H1 (cell line): ENCODE data around the gene TEAD2. TPM values are rescaled to one million over a fixed set of nuclear protein-coding genes. Genes with fewer than 3 reads are reported as not detected.
A peak's percentile ranks its signal among the peaks of the same experiment; 100 is the strongest.

Experiments
- CTCF ChIA-PET: fragments of 300-600 bp; sonication (Branson Sonifier 250); formaldehyde crosslinking; loops from one replicate; lab custom pipeline; 2021; ENCODE audit not compliant: partially characterized antibody; lab: Charles Lee
- POLR2A ChIA-PET: fragments of 300-600 bp; sonication (Branson Sonifier 250); formaldehyde crosslinking; loops from one replicate; lab custom pipeline; 2021; ENCODE audit warnings: inconsistent platforms; ENCODE audit not compliant: partially characterized antibody; lab: Charles Lee
- DNase-seq, 2 experiments: peaks; one replicate each; pipeline versions ENCODE4 v3.0.0 to v3.0.0-alpha.2; 2010 to 2022; ENCODE audit warnings: low spot score in 2 of 2, low read depth in 1 of 2, mixed read lengths in 1 of 2
- FAIRE-seq: peaks from 2 replicates; lab custom pipeline; 2011; peaks lifted over from hg19 to GRCh38; lab: Jason Lieb, UNC
- H2AFZ ChIP-seq: 2 replicates; pipeline ENCODE4 v1.8.1; 2012; ENCODE audit warnings: low read length, inconsistent platforms
- H2AK5ac ChIP-seq: 2 replicates; pipeline ENCODE4 v1.6.1; 2013; ENCODE audit warnings: low read depth, low read length
- H2BK120ac ChIP-seq: replicated peaks from 2 replicates; pipeline ENCODE3; 2013; ENCODE audit warnings: low read depth, low read length, inconsistent platforms
- H2BK12ac ChIP-seq: 2 replicates; pipeline ENCODE4 v1.6.1; 2013; ENCODE audit warnings: low read depth, low read length
- H2BK15ac ChIP-seq: 2 replicates; pipeline ENCODE4 v1.6.1; 2013; ENCODE audit warnings: low read length
- H2BK20ac ChIP-seq: 2 replicates; pipeline ENCODE4 v1.6.1; 2013; ENCODE audit warnings: low read length
- H2BK5ac ChIP-seq: 2 replicates; pipeline ENCODE4 v1.6.1; 2013; ENCODE audit warnings: low read depth, low read length
- H3K14ac ChIP-seq: 2 replicates; pipeline ENCODE4 v1.6.1; 2013; ENCODE audit warnings: inconsistent platforms; ENCODE audit not compliant: insufficient read length
- H3K18ac ChIP-seq: 2 replicates; pipeline ENCODE4 v1.6.1; 2013; ENCODE audit warnings: low read length; ENCODE audit errors: extremely low read depth
- H3K23ac ChIP-seq: 2 replicates; pipeline ENCODE4 v1.6.1; 2013; ENCODE audit warnings: inconsistent platforms; ENCODE audit not compliant: insufficient read length
- H3K23me2 ChIP-seq: 2 replicates; pipeline ENCODE4 v1.6.1; 2013; ENCODE audit warnings: low read depth, low read length
- H3K27ac ChIP-seq: 2 replicates; pipeline ENCODE4 v1.6.1; 2011; ENCODE audit warnings: low read depth, low read length, inconsistent platforms
- H3K27me3 ChIP-seq, 4 experiments: replicated peaks in 1 of 4; 1 replicate in 1 of 4; 2 replicates in 3 of 4; pipeline versions ENCODE4 v1.6.1 to v1.8.1; 2011 to 2013; ENCODE audit warnings: low read length in 3 of 4, mild to moderate bottlenecking in 3 of 4, inconsistent platforms in 2 of 4, mixed read lengths in 2 of 4, moderate library complexity in 1 of 4; ENCODE audit not compliant: control insufficient read depth in 3 of 4, insufficient read depth in 3 of 4; ENCODE audit errors: extremely low read depth in 1 of 4
- H3K36me3 ChIP-seq, 4 experiments: 2 replicates each; pipeline versions ENCODE4 v1.6.1 to v1.8.1; 2011 to 2013; ENCODE audit warnings: mild to moderate bottlenecking in 4 of 4, low read length in 3 of 4, moderate library complexity in 2 of 4, control low read depth in 1 of 4, inconsistent platforms in 1 of 4; ENCODE audit not compliant: insufficient read depth in 4 of 4, control insufficient read depth in 2 of 4
- H3K4ac ChIP-seq: replicated peaks from 2 replicates; pipeline ENCODE3; 2013; ENCODE audit warnings: low read length, low read depth, mixed read lengths, inconsistent platforms; ENCODE audit not compliant: insufficient read length
- H3K4me1 ChIP-seq, 4 experiments: replicated peaks in 1 of 4; 1 replicate in 1 of 4; 2 replicates in 3 of 4; pipeline versions ENCODE4 v1.6.1 to v1.8.1; 2011 to 2013; ENCODE audit warnings: low read length in 3 of 4, inconsistent platforms in 2 of 4, mixed read lengths in 1 of 4; ENCODE audit not compliant: insufficient read depth in 4 of 4, control insufficient read depth in 3 of 4
- H3K4me2 ChIP-seq, 2 experiments: 2 replicates each; pipeline versions ENCODE4 v1.6.1 to v1.8.1; 2011 to 2013; ENCODE audit warnings: low read depth in 2 of 2, low read length in 2 of 2, control low read depth in 1 of 2, inconsistent platforms in 1 of 2, mild to moderate bottlenecking in 1 of 2; ENCODE audit not compliant: insufficient read depth in 1 of 2
- H3K4me3 ChIP-seq, 4 experiments: fragments of 200-600, 300-600 bp in 1 of 4; sonication (generic), shearing (Covaris generic), sonication (Bioruptor Twin) in 1 of 4; 2 replicates each; pipeline versions ENCODE4 v1.5.1 to v1.8.1; 2011 to 2016; ENCODE audit warnings: low read length in 4 of 4, low read depth in 3 of 4, control low read depth in 2 of 4, inconsistent platforms in 2 of 4, mild to moderate bottlenecking in 2 of 4, mixed read lengths in 1 of 4, moderate library complexity in 1 of 4; ENCODE audit not compliant: insufficient read depth in 2 of 4; ENCODE audit errors: extremely low read depth in 1 of 4
- H3K56ac ChIP-seq: replicated peaks from 2 replicates; pipeline ENCODE3; 2013; ENCODE audit warnings: low read depth, mild to moderate bottlenecking, mixed read lengths, low read length, inconsistent platforms; ENCODE audit not compliant: insufficient read length
- H3K79me1 ChIP-seq: 2 replicates; pipeline ENCODE4 v1.6.1; 2013; ENCODE audit warnings: low read depth, low read length, control low read depth
- H3K79me2 ChIP-seq, 2 experiments: 2 replicates each; pipeline versions ENCODE4 v1.6.1 to v1.8.1; 2012 to 2013; ENCODE audit warnings: low read length in 2 of 2, mild to moderate bottlenecking in 2 of 2, inconsistent platforms in 1 of 2; ENCODE audit not compliant: insufficient read depth in 2 of 2, control insufficient read depth in 1 of 2
- H3K9ac ChIP-seq, 4 experiments: replicated peaks in 1 of 4; 1 replicate in 1 of 4; 2 replicates in 3 of 4; pipeline versions ENCODE4 v1.6.1 to v1.8.1; 2011 to 2013; ENCODE audit warnings: low read depth in 3 of 4, low read length in 3 of 4, control low read depth in 2 of 4, mild to moderate bottlenecking in 2 of 4, moderate library complexity in 2 of 4, inconsistent platforms in 1 of 4; ENCODE audit errors: extremely low read depth in 1 of 4
- H3K9me3 ChIP-seq, 2 experiments: 2 replicates each; pipeline versions ENCODE4 v1.6.1 to v1.8.1; 2012 to 2013; ENCODE audit warnings: mild to moderate bottlenecking in 2 of 2, moderate library complexity in 2 of 2, control low read depth in 1 of 2, inconsistent platforms in 1 of 2, low read depth in 1 of 2, low read length in 1 of 2, mixed read lengths in 1 of 2; ENCODE audit not compliant: insufficient read depth in 2 of 2
- H4K20me1 ChIP-seq, 2 experiments: replicated peaks in 1 of 2; 2 replicates each; pipeline versions ENCODE3 to v1.8.1; 2011 to 2013; ENCODE audit warnings: inconsistent platforms in 2 of 2, low read length in 2 of 2, mild to moderate bottlenecking in 1 of 2; ENCODE audit not compliant: insufficient read depth in 2 of 2, control insufficient read depth in 1 of 2
- H4K5ac ChIP-seq: 2 replicates; pipeline ENCODE4 v1.6.1; 2013; ENCODE audit warnings: low read length, low read depth, mixed read lengths, inconsistent platforms; ENCODE audit not compliant: insufficient read length
- H4K8ac ChIP-seq: 2 replicates; pipeline ENCODE4 v1.8.0; 2013; ENCODE audit warnings: mild to moderate bottlenecking, moderate library complexity, low read length, inconsistent platforms; ENCODE audit not compliant: insufficient read depth; ENCODE audit errors: extremely low read depth
- H4K91ac ChIP-seq: replicated peaks from 2 replicates; pipeline ENCODE3; 2013; ENCODE audit warnings: low read length, mixed read lengths, inconsistent platforms; ENCODE audit not compliant: insufficient read length
- E2F6 ChIP-seq: IDR thresholded peaks from 2 replicates; pipeline ENCODE4 v1.6.1; 2012; ENCODE audit warnings: inconsistent platforms
- JUND ChIP-seq: IDR thresholded peaks from 2 replicates; pipeline ENCODE4 v1.6.1; 2011; ENCODE audit warnings: mild to moderate bottlenecking, improper control_type of control experiment, low read length
- SIX5 ChIP-seq: IDR thresholded peaks from 2 replicates; pipeline ENCODE4 v1.6.1; 2011; ENCODE audit warnings: mild to moderate bottlenecking, low read depth, low read length
- WGBS, 2 experiments: shearing (Covaris generic) in 1 of 2; methylation state at CpG; one replicate each; pipeline versions ENCODE4 v1.1.6 to v1.1.7; 2013 to 2015; ENCODE audit warnings: low lambda C conversion rate in 2 of 2, mixed read lengths in 2 of 2, inconsistent platforms in 1 of 2, low coverage in 1 of 2, missing lambda C conversion rate in 1 of 2; ENCODE audit not compliant: insufficient replicate concordance in 2 of 2, insufficient coverage in 1 of 2, insufficient read length in 1 of 2; ENCODE audit errors: extremely low coverage in 1 of 2, missing lambda C conversion rate in 1 of 2; 5-methylcytosine and 5-hydroxymethylcytosine counted together
- polyA plus RNA-seq, 7 experiments: library from polyadenylated mRNA; depleted of rRNA in 3 of 7; stranded (reverse) in 5 of 7; unstranded in 2 of 7; fragments of >200 nt in 5 of 7; fragments of 200-250 nt in 2 of 7; gene quantifications; 1 replicate in 5 of 7; 2 replicates in 1 of 7; 4 replicates in 1 of 7; pipeline versions ENCODE4 v1.2.1 to v1.2.3, GENCODE V29; 2011 to 2013; ENCODE audit warnings: missing spikeins in 2 of 7, mixed read lengths in 2 of 7
- total RNA-seq: library from RNA; stranded (reverse); fragmentation: NEBNext Ultra II Directional; extraction: Animal tissue kit (Norgen Biotek cat#: 25700); gene quantifications from 2 replicates; pipeline ENCODE4 v1.2.1, GENCODE V29; 2021

Gene TEAD2
- total and polyA plus RNA-seq, 2 of the 8 experiments (the other 6 are each of a cell fraction or from before 2014, with no cell fraction given): 87.6 to 146 TPM

- no peak for DNase-seq
- H2BK120ac ChIP-seq: no peak within 1 kb of the TSS
- H4K8ac ChIP-seq: no peak within 1 kb of the TSS
- no peak within 1 kb of the TSS for H3K27ac ChIP-seq
- H3K23me2 ChIP-seq: no peaks in the 10 kb centered on the region; the same call in 1 of the 2 replicates
- H3K18ac ChIP-seq: no peak within 1 kb of the TSS
- no peaks in the 10 kb centered on the region for H3K79me2 ChIP-seq
- POLR2A ChIA-PET: interaction anchor here (0.6 kb wide), 1 partner anchor 21 kb away, joined by 4 read pairs; no protein-coding TSS in a partner anchor
- no peak within 1 kb of the TSS for H3K23ac ChIP-seq
- no peak within 1 kb of the TSS for H2BK12ac ChIP-seq
- H3K4me1 ChIP-seq: no peaks in the 10 kb centered on the region; a peak in 2 of 7 replicates
- H2BK5ac ChIP-seq: no peak within 1 kb of the TSS
- no peaks in the 10 kb centered on the region for H3K79me1 ChIP-seq
- WGBS, 2 experiments: 97% methylated on average over 19 of the region's 40 CpGs; no CpG with 5 or more reads in 1 of the 2 experiments
- H3K9ac ChIP-seq: no peak within 1 kb of the TSS
- no peak within 1 kb of the TSS for H3K14ac ChIP-seq
- H2AFZ ChIP-seq: no peak within 1 kb of the TSS
- H4K5ac ChIP-seq: no peak within 1 kb of the TSS
- H3K27me3 ChIP-seq: no peaks in the 10 kb centered on the region
- H2BK15ac ChIP-seq: no peak within 1 kb of the TSS
- TF ChIP-seq E2F6 (peak; percentile 80), JUND (no peak), SIX5 (no peak)
- H2AK5ac ChIP-seq: no peak within 1 kb of the TSS
- H3K4ac ChIP-seq: no peak within 1 kb of the TSS
- H3K36me3 ChIP-seq: no peaks in the 10 kb centered on the region
- H4K20me1 ChIP-seq: no peaks in the 10 kb centered on the region
- H3K9me3 ChIP-seq: no peaks in the 10 kb centered on the region
- no peak within 1 kb of the TSS for H2BK20ac ChIP-seq
- CTCF ChIA-PET: interaction anchor here (1.0 kb wide), 1 partner anchor 43 kb away, joined by 4 read pairs; no protein-coding TSS in a partner anchor
- no peak within 1 kb of the TSS for H3K4me3 ChIP-seq
- H3K56ac ChIP-seq: no peak within 1 kb of the TSS
- no peak for FAIRE-seq
- H4K91ac ChIP-seq: no peak within 1 kb of the TSS
- no peak within 1 kb of the TSS for H3K4me2 ChIP-seq
These were observed 25.7 kb upstream of the TEAD2 start, which contains the start of gene KASH5 for GRCh38 chr19:49387936-49388372. TSS of gene KASH5 (plus strand) at chr19:49388249. CDS start at chr19:49390884, 2,635 bp downstream.
